GM19351 (cell line): ENCODE measurements around the gene CNTN6.

Experiments used
- ATAC-seq: cut with Tn5 transposase; IDR thresholded peaks from one replicate; pipeline ENCODE4 v1.9.1; 2021; ENCODE audit warnings: mild to moderate bottlenecking, moderate library complexity; ENCODE audit not compliant: unreplicated experiment

Gene CNTN6

DNA sequence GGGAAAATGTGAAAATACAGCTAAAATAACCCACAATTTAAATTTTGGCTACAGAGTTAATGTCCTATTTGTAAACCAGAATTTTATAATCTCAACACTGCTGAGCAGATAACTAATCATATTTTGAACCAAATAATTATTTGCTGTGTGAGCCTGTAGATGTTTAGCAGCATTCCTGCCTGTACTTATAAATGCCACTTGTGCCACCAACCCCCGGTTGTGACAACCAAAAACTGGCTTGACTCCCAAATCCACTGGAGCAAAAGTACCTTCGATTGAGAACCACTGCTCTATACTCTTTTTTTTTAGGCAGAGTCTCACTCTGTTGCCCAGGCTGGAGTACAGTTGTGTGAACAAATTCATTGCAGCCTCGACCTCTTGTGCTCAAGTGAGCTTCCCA is 78.5 kb downstream of the CNTN6 start:
- no peak for ATAC-seq

DNA sequence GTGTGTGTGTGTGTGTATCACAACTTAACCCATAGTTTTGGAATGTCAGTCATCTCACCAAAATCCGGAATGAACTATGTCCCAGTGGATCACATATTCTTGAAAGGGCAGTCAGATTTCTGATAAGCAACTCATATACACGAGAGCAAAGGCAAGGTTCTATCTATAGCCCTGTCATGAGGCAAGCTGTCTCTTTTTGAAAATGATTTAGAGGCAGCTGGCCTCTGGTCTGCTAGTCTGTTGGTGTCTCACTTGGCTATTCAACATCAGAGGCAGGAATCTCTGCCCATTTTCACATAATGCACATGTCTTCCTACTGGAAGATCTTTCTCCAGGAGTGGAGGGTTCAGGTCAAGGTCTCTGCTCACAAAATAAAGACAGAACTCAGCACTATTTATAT is 79.8 kb downstream of the CNTN6 start:
- no peak for ATAC-seq

DNA sequence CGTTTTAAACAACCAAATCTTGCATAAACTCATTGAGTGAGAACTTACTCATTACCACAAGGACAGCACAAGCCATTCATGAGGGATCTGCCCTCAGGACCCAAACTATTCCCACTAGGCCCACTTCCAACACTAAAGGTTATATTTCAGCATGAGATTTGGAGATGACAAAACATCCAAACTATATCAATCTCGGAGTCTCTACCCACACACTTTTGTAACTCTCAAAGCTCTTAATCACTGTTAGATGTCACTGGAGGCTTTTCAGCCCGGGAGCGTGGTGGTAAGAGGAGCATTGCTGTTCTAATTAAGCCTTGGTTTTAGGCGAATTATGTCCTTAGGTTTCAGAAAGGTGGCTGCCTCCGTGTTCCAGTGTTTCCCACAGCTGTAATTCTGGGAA is 86.3 kb downstream of the CNTN6 start:
- no peak for ATAC-seq

DNA sequence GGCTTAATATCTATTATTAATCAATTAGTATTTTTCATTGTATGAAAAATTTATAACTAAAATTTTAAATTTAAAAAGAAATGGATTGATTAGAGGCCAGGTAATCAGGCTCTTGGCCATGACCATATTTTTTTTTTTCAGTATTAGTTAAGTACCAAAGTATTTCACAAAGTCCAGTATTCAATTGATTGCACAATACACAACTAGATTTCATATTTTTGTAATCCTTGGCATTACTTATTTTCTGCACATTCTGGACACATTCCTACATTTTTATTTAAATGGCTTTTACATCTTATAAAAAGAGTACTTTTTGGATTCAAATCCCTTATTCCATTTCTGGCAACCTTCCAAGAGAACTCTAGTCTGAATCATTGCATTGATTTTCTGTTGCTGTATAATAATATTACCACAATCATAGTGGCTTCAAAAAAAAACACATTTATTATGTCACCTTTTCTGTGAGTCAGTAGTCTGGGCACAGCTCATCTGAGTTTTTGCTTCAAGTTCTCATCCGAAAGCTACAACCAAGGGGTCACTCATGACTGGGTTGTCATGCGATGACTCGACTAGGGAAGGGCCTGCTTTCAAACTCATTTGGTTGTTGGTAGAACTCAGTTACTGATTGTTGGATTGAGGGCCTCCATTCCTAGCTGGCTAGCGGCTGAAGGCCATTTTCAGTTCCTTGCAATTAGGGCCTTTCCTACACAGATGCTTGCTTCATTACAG is 90.7 kb downstream of the CNTN6 start:
- no peak for ATAC-seq

DNA sequence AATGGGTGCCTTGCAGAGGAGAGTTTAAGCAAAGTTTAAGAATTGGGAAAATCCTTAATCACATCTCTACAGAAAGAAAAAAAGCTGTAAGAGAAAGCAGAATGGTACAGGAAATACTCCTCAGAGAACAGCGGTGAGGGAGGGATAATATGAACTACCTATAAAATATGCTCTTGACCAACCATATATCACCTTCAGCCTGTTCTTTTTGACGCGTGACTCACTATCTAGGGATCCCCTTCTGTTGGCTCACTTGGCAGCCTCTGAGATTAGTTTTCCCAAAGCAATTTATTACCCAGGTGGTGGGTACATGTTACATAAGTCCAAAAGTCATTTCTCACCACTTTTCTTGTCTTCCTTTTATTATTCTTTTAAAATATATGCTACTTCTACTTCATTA is 97.7 kb downstream of the CNTN6 start:
- ATAC-seq: no peak

DNA sequence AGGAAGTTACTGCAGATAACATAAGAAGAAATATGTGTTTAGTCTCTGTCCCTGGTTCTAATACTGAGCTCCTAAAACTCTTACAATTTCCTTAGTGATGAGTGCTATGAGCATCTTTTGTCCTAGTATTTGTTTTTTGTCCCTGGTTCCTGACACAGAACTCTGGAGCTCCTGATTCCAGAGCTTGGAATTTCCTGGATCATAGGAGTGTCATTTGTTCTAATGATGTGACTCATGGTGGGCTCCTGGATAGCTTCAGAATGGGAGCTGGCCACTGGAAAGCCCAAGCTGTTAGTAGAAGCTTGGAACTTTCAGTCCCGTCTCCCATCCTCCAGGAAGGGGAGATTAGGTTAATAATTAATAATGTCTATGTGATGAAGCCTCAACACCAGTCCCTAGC is 98.2 kb downstream of the CNTN6 start:
- no peak for ATAC-seq

DNA sequence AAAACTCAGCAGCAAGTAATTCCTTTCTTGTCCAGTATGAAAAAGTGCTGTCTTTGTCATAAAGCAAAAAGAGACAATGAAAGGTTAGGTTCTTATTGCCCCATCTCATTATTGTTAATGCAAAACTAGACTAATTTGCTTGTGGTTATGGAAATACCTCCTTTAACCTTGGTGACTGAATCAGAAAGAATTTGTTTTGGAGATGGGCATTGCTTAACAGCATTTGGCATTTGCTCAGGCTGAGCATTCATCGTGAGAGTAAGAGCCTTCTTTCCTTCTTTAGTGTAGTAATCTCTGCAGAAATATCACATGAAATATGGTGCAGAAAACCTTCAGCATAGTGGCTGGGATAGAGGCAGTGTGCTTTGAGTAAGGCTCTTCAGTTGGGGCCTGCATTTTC is 103.1 kb downstream of the CNTN6 start:
- ATAC-seq: no peak

DNA sequence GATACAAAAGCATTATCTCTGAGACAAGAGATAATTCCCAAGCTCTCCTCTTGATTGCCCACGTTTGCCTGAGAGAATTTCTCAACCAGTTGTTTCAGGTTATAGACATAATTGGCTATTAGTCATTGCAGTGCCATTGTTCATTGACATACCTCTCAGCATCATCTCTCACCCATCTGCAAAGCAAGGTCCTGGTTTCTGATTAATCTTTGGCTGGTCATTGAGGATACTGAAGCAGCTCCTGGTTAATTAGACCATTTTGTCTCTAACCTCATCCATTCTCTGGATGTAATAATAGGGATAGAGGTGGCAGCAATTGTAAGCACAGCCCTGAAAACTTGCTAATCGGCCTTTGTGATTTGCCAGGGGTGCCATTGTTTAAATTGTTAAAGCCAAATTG is 104.2 kb downstream of the CNTN6 start:
- no peak for ATAC-seq

DNA sequence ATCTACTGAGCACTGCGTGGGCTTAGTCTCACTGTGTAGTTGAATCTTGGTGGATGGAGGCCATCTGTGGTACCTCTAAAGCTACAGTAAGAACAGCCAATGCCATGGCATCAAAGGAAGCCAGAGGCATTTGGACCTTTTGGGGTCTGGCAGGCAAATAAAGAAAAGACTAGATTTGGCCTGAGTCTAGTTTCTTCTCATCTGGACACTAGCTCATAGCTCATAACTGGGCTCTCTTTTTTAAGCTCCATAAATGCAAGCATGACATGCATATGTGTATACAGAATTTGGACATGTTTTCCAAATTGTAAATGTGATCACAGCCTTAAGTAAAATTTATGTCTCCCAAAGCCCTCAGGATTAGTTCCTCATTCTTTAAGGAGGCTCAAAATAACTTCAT is 107.5 kb downstream of the CNTN6 start:
- no peak for ATAC-seq

DNA sequence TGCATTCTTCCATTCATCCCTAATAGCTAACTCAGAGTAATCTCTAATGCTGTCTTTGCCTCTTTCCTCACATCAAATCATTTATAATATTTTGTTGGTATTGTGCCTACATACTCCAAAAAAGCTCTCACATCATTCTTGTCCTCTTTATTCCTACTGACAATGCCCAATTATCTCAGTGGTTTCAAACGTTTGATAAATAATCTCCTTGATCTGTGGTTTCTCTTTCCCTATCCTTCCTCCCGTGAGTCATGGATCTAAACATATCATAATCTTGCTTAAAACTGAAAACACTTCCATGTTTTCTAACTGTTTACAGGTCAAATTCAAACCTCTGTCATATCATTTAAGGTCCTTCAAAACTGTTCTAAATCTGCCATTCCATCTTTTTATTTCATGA is 115.1 kb downstream of the CNTN6 start:
- no peak for ATAC-seq

DNA sequence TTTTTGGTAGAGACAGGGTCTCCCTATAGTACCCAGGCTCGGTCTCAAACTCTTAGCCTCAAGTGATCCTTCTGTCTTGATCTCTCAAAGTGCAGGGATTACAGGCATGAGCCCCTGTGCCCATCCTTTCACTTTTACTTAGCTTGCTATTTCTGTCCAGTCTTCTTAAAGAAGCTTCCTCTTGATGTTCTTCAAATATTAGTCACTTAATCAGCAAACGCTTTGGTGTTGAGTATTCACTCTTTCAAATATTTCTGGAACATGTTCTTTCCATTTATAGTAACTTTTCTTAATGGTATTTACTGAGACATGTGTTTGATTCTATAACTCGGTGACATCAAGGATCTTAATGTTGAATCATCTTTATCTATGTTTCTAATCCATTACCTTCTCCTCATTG is 122.1 kb downstream of the CNTN6 start:
- no peak for ATAC-seq

DNA sequence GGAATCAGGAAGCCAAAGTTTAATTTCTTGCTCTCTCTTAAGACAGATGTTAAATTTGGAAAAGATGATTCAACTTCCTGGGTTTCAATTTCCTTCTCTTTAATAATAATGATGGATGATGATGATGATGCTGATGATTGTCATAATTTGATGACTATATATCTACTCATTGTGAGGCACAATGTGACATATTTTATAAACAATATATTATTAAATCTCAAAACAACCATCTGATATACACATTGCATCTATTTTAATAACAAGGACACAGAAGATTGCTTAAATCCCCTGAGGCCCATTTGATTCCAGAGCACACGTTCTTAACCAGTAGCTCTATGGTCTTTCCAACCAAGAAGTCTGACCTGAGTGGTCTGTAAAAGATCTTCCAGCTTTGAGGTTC is 124.0 kb downstream of the CNTN6 start:
- no peak for ATAC-seq

DNA sequence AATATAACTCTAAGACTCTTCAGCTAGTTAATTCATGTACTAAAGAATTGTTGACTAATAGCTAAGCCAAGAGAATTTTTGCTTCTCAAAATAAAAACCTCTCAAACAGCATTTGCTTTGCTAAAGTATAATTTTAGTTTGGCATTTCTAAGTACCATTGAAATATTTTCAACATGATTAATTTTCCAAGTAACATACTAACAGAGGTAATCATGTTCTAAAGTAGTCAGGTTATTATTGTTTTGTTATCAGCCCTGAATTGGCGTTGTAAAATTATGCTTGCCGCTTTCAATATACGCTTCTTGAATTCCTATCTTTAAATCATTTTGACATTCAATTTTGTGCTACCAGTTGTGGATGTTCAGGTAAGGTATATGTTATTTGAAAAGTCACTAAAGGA is 134.3 kb downstream of the CNTN6 start:
- no peak for ATAC-seq

DNA sequence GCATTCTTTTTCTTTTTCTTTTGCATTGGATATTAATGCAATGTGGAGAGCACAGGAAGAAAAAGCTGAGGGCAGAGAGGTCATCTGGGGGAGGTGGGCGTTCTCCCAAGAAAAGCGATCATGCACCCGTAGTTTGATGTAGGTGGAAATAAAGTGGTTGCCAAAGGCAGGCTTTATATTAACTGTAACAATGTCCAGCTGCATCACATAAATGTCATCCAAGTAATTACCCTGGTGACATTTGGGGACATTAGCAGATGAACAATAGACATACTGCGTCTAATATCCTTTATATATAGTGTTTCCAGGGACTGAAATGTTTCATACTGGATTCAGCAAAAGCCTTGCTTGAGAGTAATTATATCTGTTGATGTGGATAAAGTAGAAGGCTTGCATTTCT is 135.5 kb downstream of the CNTN6 start:
- ATAC-seq: no peak

DNA sequence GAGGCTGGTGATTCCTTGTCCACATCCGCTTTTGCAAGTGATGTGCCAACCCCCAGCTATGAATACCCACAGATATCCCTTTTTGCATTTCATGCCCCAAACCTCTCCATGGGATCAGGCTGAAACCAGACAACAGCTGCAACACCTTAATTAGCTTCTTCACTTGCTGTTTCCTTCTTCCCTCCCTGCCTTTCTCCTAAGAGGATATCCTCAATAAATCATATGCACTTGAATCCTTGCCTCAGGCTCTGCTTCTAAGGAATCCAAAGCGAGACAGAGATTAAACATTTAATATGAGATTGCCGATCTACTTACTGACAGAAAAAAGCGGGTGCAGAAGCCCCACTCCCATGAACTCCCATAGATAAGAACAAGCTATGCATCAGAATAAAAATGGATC is 138.1 kb downstream of the CNTN6 start:
- no peak for ATAC-seq

DNA sequence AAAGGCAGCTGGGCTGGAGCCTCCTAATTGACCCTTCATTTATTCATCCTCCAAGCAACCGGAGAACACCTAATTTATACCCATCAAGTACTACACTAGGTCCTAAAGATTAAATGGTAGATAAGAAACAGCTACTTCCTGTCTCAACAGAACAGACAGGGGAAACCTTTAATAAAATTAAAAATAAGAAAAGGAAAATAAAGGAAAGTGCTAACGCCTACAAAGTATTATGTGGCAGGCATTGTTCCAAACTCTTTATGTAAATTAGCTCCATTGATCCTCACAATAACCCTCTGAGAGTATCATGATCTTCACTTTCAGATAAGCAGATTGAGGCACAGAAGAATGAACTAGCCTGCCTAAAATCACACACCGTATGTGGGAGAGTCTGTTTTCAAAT is 139.5 kb downstream of the CNTN6 start:
- ATAC-seq: no peak

DNA sequence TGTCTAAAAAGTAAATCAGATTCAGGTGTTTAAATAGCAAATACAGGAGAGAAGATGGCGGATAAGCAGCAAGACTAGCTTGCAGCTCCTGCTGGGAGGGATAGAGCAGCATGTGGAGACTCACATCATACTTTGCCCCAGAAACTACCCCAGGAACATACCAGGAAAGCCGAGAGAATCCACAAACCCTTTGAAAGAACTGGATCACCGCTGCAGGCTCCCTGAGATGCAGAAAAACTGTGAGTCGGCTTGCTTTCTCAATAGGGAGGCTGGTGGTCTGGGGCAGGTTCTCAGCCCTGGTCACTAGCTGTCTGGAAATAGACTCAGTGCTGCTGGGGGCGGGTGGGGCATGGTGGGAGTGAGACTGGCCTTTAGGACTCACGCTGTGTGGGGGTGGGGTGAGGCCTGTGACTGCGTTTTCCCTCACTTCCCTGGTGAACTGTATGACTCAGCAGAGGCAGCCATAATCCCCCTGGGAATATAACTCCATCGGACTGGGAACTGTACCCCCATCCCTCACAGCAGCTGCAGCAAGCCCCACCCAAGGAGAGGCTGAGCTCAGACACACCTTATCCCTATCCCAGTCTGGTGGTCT is 142.8 kb downstream of the CNTN6 start:
- no peak for ATAC-seq

DNA sequence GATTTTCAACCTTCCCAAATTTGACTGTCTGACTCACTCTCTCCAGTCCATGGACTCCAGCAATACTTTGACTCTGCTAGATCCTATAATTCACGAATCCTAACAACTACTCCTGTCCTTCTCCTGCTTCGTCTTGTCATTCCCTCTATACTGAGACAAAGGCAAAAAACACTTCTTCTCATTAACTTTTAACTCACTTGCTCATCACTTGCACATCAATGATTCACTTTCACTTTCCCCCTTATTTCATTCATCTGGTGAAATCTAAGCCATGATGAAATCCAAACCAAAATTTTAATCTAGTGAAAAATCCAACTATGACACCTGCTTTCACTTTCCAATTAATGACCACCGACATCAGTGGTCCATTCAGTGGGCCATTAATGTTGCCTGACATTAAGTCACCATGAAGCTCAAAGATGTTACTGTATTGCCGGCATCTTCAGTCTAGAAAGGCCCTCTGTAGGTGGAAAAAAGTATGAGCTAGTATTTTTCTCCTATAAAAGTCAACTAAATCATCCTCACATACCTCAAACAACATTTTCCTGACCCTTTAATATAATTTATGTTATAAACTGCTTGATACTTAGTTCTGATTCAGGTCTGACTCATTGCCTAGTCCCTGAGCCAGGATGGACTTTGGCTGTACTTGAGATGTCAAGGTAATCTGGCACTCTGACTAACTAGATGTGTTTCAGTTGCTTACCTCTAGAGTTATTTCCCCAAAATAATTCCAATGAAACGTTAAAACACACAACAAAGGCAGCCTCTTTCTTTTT is 158.6 kb downstream of the CNTN6 start:
- no peak for ATAC-seq

DNA sequence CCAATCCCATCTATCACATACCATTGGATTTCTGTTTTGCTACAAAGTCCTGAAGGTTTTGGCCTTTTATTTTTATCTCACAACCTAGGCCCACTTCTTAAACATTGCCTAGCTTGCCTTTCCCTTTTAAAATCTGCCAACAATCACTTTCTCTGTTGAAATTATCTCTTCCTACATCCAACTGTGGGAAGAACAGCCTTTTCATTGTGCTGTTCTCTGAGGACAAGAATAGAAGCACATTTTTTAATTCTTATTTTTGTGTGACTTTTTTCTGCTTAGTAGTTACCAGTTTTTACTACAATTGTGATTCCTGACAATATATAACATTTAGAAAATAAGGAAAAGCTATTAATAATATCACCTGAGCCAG is 159.2 kb downstream of the CNTN6 start:
- no peak for ATAC-seq

DNA sequence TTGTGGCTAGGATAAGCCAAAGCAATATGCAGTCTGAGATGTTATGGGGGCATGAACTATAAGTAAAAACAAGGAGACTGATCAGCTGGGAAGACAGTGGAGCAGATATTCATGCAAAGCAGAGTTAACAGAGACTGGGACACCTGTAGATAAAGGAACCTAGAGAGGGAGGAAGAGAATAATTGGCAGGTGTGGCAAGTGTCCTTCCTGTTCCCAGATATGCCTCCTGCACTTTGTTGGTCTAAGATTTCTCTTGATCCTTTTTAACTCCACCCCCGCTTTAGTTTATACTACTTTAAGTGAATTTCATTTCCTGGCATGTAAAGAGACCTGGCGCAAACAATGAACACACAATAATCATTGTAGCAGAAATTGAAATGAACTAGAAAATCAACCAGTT is 169.4 kb downstream of the CNTN6 start:
- ATAC-seq: no peak

DNA sequence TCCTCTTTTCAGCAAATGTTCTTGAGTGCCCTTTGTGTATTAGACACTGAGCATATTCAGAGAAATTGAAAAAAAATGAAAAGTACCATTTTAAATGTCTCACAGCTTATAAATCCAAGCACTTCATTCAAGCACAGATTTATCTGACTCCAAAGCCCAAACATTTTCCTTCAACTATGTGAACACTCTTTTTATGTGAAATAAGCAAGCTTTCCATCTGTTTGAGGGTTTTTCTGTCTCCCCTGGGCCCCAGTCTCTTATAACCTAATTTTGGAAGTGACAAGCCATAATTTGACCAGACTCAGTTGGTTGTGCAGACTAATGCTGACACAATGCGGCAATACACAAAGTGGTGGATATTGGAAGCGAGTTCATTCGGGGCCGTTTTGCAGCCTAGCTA is 170.3 kb downstream of the CNTN6 start:
- ATAC-seq: no peak

DNA sequence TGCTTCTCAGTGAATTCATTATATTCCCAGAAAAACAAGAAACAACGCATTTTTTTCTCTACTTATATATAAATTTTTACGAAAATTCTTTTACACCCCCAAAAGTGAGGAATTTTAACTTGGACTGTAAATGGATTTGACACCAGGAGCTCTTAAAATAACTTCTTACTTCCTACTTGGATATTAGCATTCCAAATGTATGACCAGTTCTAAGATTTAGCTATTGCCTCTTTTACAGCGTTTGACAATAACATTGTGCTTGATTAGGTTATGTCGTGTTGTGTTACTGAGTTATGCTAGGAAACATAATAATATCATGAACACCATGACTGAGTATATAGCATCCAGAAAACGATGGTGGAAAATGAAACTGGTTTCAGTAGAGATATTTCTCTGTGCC is 177.0 kb downstream of the CNTN6 start:
- no peak for ATAC-seq
